ENCODE data around the gene RNF10.
A peak's percentile ranks its signal among the peaks of the same experiment; 100 is the strongest.

RNF10 gene

GRCh38 chr12:120490325-120490724, 43.8 kb upstream of the RNF10 start:
- no peak for TF ChIP-seq SIN3A (IDR thresholded peaks at IDR 0.05; ENCODE audit: borderline replicate concordance, insufficient read depth, low read length)
- no peak for TF ChIP-seq POLR2AphosphoS5 (IDR thresholded peaks at IDR 0.05; ENCODE audit: low read depth, low read length)
- TF ChIP-seq TAF1 (IDR thresholded peaks at IDR 0.05; ENCODE audit: borderline replicate concordance, insufficient read depth, low read length): no peak

GRCh38 chr12:120490833-120491512, 43.2 kb upstream of the RNF10 start:
- TF ChIP-seq SIN3A (IDR thresholded peaks at IDR 0.05; ENCODE audit: borderline replicate concordance, insufficient read depth, low read length) (no peak), FOXP2 (optimal IDR thresholded peaks at IDR 0.05; ENCODE audit: borderline replicate concordance, extremely low read depth, extremely low read length, insufficient read depth) (no peak), TAF1 (IDR thresholded peaks at IDR 0.05; ENCODE audit: borderline replicate concordance, insufficient read depth, low read length) (no peak), REST (IDR thresholded peaks at IDR 0.05; ENCODE audit: insufficient read depth in 1 of 2, low read depth in 2 of 2, low read length in 2 of 2) (no peak), POLR2AphosphoS5 (IDR thresholded peaks at IDR 0.05; ENCODE audit: low read depth, low read length) (no peak)

GRCh38 chr12:120495186-120495730, 38.9 kb upstream of the RNF10 start:
- TF ChIP-seq POLR2AphosphoS5 (IDR thresholded peaks at IDR 0.05; ENCODE audit: low read depth, low read length): no peak
- no peak for TF ChIP-seq FOXP2 (optimal IDR thresholded peaks at IDR 0.05; ENCODE audit: borderline replicate concordance, extremely low read depth, extremely low read length, insufficient read depth)
- TF ChIP-seq SIN3A (IDR thresholded peaks at IDR 0.05; ENCODE audit: borderline replicate concordance, insufficient read depth, low read length): no peak
- TF ChIP-seq REST (IDR thresholded peaks at IDR 0.05; ENCODE audit: insufficient read depth in 1 of 2, low read depth in 2 of 2, low read length in 2 of 2): no peak
- TF ChIP-seq TAF1 (IDR thresholded peaks at IDR 0.05; ENCODE audit: borderline replicate concordance, insufficient read depth, low read length): no peak

GRCh38 chr12:120495731-120496412, 38.3 kb upstream of the RNF10 start, which contains the start of gene DYNLL1:
DYNLL1 (plus strand) TSS chr12:120496113; CDS start chr12:120496422, 309 bp downstream.
- TF ChIP-seq REST (IDR thresholded peaks at IDR 0.05; ENCODE audit: insufficient read depth in 1 of 2, low read depth in 2 of 2, low read length in 2 of 2): peak in 1 of 2 experiments; percentile 83; a peak in 2 of 4 replicates
- TF ChIP-seq SIN3A (IDR thresholded peaks at IDR 0.05; ENCODE audit: borderline replicate concordance, insufficient read depth, low read length): peak; percentile 94
- peak; percentile 98 for TF ChIP-seq POLR2AphosphoS5 (IDR thresholded peaks at IDR 0.05; ENCODE audit: low read depth, low read length)
- TF ChIP-seq FOXP2 (optimal IDR thresholded peaks at IDR 0.05; ENCODE audit: borderline replicate concordance, extremely low read depth, extremely low read length, insufficient read depth): no peak
- peak; percentile 95 for TF ChIP-seq TAF1 (IDR thresholded peaks at IDR 0.05; ENCODE audit: borderline replicate concordance, insufficient read depth, low read length)

GRCh38 chr12:120496413-120497340, 37.5 kb upstream of the RNF10 start:
- TF ChIP-seq REST (IDR thresholded peaks at IDR 0.05; ENCODE audit: insufficient read depth in 1 of 2, low read depth in 2 of 2, low read length in 2 of 2) (no peak), POLR2AphosphoS5 (IDR thresholded peaks at IDR 0.05; ENCODE audit: low read depth, low read length) (no peak), TAF1 (IDR thresholded peaks at IDR 0.05; ENCODE audit: borderline replicate concordance, insufficient read depth, low read length) (no peak), FOXP2 (optimal IDR thresholded peaks at IDR 0.05; ENCODE audit: borderline replicate concordance, extremely low read depth, extremely low read length, insufficient read depth) (no peak), SIN3A (IDR thresholded peaks at IDR 0.05; ENCODE audit: borderline replicate concordance, insufficient read depth, low read length) (no peak)
